HG03442 (cell line): Measurements from ENCODE around the gene PFDN4.

ENCODE experiments used
- ATAC-seq: cut with Tn5 transposase; IDR thresholded peaks from one replicate; pipeline ENCODE4 v1.9.1; 2021; ENCODE audit warnings: mild to moderate bottlenecking, moderate library complexity; ENCODE audit not compliant: unreplicated experiment

Gene PFDN4

GRCh38 chr20:54200487-54201267 is 7.2 kb upstream of the PFDN4 start:
- no peak for ATAC-seq

- ATAC-seq = no peak
These were observed 6.5 kb upstream of the PFDN4 start for GRCh38 chr20:54201268-54201846.

GRCh38 chr20:54203281-54203680 is 4.6 kb upstream of the PFDN4 start:
- ATAC-seq = no peak

DNA sequence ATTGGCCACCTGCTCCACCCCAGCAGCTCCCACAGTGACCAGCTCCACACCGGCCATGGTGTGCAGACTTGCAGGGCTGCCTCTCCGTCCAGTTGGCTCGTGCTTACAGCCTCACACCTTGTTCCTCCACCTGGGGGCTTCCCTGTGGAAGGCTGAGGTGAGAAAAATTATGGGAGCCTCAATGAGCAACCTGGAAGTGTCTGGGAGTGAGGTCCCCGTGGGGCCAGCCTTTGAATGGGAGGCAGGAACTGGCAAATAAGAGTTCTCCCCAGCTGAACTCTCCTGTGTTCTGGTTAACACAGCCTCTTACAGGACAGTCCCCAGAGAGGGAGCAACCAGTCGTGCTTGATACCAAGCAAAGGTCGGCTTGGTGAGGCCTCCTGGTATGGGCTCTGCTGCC is 3.8 kb upstream of the PFDN4 start:
- ATAC-seq = no peak

- ATAC-seq = no peak
These were observed 3.4 kb upstream of the PFDN4 start for GRCh38 chr20:54204481-54204880.

DNA sequence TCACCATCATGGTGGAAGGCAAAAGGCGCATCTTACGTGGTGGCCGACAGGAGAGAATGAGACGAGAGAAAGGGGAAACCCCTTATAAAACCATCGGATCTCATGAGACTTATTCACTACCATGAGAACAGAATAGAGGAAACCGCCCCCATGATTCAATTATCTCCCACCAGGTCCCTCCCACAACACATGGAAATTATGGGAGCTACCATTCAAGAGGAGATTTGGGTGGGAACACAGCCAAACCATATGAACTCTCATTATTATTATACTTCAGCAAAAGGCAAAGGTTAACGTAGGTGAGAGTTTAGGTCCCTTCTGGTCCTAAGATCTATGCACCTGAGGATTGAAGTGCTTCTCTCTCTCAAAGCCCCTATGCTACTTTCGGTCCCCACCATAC is 2.4 kb upstream of the PFDN4 start:
- ATAC-seq = no peak

- no peak for ATAC-seq
These were observed 689 bp upstream of the PFDN4 start for GRCh38 chr20:54207053-54207742.

- peak; percentile 2 for ATAC-seq
These were observed 775 bp downstream of the PFDN4 start for GRCh38 chr20:54208548-54209176.

GRCh38 chr20:54209216-54209813 is 1.4 kb downstream of the PFDN4 start:
- no peak for ATAC-seq

- ATAC-seq = no peak
These were observed 4.3 kb downstream of the PFDN4 start for GRCh38 chr20:54212226-54212625.

GRCh38 chr20:54212871-54213270 is 5.0 kb downstream of the PFDN4 start:
- ATAC-seq = no peak

DNA sequence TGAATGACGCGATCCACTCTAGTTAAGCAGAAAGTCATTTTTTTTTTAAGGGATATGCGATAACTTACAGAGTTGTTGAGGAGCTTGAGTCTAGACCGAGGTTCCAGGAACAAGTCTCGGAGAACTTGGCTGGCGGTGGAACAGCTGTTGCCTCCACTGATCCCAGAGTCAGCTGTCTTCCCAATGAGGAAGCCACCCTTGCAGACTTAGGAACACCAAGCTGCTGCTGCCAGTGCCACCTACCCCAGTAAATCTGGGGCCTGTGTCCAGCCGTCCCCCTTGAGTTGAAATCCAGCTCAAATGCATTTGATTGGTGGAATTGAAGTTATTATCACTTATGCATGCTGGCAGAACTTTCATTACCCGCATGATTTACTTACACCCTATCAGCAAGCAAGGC is 6.7 kb downstream of the PFDN4 start:
- ATAC-seq = no peak

DNA sequence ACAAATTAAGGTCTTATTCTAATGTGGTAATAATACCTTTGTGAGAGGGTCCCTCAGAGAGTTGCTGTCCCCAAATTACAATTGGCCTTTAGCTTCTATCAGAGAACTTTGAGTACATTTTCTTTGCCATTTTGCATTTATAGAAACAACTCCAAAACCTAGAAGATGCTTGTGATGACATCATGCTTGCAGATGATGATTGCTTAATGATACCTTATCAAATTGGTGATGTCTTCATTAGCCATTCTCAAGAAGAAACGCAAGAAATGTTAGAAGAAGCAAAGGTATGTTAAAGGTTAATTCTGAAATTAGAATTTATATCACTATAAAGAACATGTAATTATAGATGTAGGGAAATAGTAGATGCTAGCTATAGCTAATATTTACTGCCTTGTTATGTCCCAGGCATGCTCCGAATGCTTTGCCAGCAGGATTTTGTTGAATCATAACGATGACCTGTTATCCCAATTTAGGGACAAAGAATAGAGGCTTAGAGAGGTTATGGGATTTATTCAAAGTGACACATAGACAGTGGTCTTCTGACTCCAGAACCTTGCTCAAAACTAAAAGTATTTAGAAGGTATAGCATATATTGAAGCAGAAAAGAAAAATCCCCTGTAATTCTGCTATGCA is 7.4 kb downstream of the PFDN4 start:
- no peak for ATAC-seq

DNA sequence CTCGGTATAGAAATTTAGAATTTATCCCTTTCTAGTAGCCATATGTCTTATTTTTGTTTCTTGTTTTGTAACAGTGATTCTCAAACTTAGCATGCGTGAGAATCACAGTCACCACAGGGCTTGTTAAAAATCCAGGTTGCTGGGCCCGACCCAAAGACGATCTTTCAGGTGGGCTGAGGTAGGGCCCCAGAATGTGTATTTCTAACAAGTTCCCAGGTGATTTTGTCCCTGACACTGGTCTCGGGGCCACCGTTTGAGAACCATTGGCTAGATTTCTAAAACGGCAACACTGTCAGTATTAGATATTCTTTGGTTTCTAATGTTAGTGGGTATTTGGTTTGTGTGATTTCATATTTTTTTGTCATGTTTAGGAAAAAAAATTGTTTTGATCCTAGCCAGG is 9.9 kb downstream of the PFDN4 start:
- ATAC-seq = no peak

GRCh38 chr20:54218470-54218869 is 10.6 kb downstream of the PFDN4 start:
- no peak for ATAC-seq

DNA sequence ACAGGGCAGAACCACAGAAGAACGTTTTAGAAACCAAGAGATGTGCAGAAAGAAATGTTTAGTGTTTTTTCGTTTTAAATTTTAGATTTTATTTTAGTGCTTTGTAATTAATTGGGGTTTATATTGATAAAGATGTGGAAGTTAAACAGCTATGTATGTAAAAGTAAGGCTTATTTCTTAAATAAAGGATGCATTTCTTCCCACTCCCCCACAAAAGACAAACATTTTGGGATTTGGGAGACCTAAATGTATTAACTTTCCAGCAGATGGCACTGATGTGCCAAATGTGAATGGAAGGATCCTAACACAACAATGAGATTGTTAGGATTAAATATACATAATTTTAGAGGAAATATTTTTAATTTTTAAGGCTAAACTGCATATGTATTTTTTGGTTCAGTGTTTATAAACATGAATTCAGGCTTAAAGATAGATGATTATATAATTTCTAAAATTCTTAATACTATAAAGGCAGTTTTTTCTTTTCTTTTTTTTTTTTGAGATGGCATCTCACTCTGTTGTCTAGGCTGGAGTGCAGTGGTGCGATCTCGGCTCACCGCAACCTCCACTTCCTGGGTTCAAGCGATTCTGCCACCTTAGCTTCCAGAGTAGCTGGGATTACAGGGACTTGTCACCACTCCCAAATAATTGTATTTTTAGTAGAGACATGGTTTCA is 12.0 kb downstream of the PFDN4 start:
- ATAC-seq = no peak

- no peak for ATAC-seq
These were observed 12.8 kb downstream of the PFDN4 start for GRCh38 chr20:54220722-54221121.

GRCh38 chr20:54221353-54221752 is 13.5 kb downstream of the PFDN4 start:
- ATAC-seq = peak; percentile 69

GRCh38 chr20:54221996-54222890 is 14.4 kb downstream of the PFDN4 start:
- no peak for ATAC-seq
